ENCODE data around the gene EIF4G1.

Gene EIF4G1

DNA sequence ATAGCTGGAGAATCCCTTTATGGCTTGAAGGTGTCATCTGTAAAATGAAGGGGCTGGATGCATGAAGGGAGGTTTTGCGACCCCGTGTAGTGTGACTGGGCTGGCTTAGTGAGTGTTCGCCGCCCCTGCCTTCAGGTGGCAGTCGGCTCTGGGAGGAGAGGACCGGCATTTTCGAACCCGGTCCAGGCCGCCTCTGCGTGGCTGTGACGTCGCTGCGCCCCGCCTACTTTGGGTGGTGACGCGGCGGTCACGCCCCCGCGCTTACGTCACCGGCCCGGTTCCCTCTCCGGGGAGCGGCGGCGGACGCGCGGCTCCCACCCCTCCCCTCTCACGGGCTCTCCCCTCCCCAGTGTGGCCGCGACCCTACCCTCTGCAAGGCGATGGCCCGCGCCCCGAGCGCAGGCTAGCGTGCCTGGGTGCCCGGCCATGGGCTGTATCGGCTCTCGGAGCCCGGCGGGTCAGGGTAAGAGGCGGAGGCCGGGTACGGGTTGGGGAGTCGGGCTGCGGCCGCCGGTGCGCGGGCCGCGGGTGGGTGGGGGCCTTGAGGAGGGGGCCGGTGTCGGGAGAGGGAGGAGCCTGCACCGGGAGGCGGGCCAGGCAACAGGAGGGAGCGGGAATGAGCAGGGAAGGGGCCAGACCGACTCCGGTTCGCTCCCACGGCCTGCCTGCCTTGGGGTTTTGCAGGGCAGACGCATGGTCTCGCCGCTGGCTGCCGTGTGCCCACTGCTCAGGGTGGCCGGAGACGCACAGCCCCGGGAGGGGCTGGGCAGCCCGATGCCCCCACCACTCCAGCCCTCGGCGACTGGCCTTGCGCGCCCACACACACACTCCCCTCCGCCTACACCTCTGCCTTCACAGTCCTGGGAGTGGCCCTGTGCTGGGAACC, 21.5 kb downstream of the EIF4G1 start:
- H3K27me3 ChIP-seq, result no peaks in the 10 kb centered on the region
- H3K27ac ChIP-seq, result peak overlapping the region; percentile 97 to 98
- no peaks in the 10 kb centered on the region for H3K9me3 ChIP-seq
- peaks cover 0 to 39% (median 27%) of the 10 kb centered on the region in 4 donors for H3K4me1 ChIP-seq
- DNase-seq, result peak; percentile 79 to 92
- TF ChIP-seq, protein P1, sequence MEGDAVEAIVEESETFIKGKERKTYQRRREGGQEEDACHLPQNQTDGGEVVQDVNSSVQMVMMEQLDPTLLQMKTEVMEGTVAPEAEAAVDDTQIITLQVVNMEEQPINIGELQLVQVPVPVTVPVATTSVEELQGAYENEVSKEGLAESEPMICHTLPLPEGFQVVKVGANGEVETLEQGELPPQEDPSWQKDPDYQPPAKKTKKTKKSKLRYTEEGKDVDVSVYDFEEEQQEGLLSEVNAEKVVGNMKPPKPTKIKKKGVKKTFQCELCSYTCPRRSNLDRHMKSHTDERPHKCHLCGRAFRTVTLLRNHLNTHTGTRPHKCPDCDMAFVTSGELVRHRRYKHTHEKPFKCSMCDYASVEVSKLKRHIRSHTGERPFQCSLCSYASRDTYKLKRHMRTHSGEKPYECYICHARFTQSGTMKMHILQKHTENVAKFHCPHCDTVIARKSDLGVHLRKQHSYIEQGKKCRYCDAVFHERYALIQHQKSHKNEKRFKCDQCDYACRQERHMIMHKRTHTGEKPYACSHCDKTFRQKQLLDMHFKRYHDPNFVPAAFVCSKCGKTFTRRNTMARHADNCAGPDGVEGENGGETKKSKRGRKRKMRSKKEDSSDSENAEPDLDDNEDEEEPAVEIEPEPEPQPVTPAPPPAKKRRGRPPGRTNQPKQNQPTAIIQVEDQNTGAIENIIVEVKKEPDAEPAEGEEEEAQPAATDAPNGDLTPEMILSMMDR (IDR thresholded peaks at IDR 0.05), result no peak
- H3K4me3 ChIP-seq, result peak overlapping the region; percentile 90 to 94
- H3K36me3 ChIP-seq, result peaks cover 32 to 44% (median 44%) of the 10 kb centered on the region in 3 donors
- intact Hi-C loops (cut with DNase I; ENCODE audit: low total_unique reads), result loop anchor here (1.0 to 2.0 kb wide), 2 partner anchors 21 to 27 kb away; no protein-coding TSS in a partner anchor

DNA sequence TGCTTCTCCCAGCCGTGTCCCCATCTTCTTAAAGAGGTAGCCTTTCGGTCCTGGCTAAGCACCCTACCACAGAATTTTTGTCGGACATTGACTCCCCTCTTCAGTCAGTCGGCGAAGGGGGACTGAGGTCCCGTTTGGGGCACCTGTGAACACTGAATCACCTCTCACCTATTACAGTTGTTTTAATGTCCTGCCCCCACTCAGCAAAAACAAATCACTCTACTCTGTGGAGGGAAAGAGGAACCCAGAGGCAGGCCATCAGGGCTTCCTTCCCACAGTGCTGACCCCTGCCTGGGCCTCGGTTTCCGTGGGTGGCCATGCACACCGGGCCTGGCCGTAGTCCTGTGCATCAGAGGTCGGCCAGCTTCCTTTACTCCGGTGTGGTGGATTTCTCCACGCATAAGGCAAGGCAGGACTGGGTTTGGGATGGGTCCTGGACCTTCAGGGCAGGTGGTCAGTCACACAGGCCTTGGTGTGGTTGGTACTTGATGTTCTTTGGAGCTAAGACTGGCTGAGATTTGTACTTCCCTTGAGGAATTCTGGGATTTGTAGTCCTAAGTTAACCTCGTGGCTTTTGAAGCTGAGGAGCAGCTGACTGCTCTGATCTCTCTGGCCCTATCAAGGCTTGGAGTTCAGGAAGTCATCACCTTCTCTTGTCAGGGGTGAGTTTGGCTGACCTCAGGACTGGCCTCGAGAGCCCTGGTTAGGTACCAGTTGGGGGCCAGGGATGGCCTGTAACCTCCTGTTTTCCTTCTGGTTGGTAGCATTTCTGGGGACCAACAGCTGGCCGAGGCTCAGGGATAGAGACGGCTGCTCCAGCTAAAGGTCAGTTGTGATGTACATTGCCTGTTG, 22.4 kb downstream of the EIF4G1 start:
- Histone ChIP-seq H3K4me3 (peak overlapping the region; percentile 90 to 94), H3K9me3 (no peaks in the 10 kb centered on the region), H3K36me3 (peaks cover 29 to 42% (median 40%) of the 10 kb centered on the region in 3 donors), H3K27ac (peak overlapping the region; percentile 97 to 98), H3K4me1 (peaks cover 0 to 39% (median 27%) of the 10 kb centered on the region in 4 donors), H3K27me3 (no peaks in the 10 kb centered on the region)
- TF ChIP-seq, protein P1 (IDR thresholded peaks at IDR 0.05), result no peak
- intact Hi-C loops (cut with DNase I; ENCODE audit: low total_unique reads), result loop anchor here (1.0 to 2.0 kb wide), 2 partner anchors 21 to 26 kb away; no protein-coding TSS in a partner anchor
- DNase-seq, result peak; percentile 35 to 77

DNA sequence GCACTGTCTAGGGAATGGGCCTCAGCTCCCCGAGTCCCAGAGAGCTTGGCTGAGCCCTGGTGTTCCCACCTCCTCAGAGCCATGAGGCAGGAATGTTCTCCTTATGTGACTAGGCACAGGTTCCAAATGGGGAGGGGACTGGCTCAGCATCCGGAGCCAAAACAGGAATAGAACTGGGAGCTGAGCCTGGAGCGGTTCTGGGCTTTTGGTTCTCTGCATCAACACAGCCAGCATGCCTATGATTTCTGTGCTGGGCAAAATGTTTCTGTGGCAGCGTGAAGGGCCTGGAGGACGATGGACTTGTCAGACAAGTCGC, 23.0 kb downstream of the EIF4G1 start, which contains the start of gene FAM131A:
TSS of gene FAM131A (plus strand) at position 202 of the 316 bp plus-strand sequence. CDS start at position 233, 31 bp downstream.
- peaks cover 0 to 39% (median 27%) of the 10 kb centered on the region in 4 donors for H3K4me1 ChIP-seq
- H3K9me3 ChIP-seq, result no peaks in the 10 kb centered on the region
- peak within 1 kb of the TSS; percentile 90 to 94 for H3K4me3 ChIP-seq
- TF ChIP-seq, protein P1 (IDR thresholded peaks at IDR 0.05), result peak in 1 of 2 experiments; percentile 28
- H3K36me3 ChIP-seq, result peaks cover 29 to 42% (median 40%) of the 10 kb centered on the region in 3 donors
- DNase-seq, result peak; percentile 86 to 95
- H3K27ac ChIP-seq, result peak within 1 kb of the TSS; percentile 97 to 98
- no peaks in the 10 kb centered on the region for H3K27me3 ChIP-seq
- intact Hi-C loops (cut with DNase I; ENCODE audit: low total_unique reads), result loop anchor here (2.0 kb wide), 1 partner anchor 25 kb away; no protein-coding TSS in a partner anchor

DNA sequence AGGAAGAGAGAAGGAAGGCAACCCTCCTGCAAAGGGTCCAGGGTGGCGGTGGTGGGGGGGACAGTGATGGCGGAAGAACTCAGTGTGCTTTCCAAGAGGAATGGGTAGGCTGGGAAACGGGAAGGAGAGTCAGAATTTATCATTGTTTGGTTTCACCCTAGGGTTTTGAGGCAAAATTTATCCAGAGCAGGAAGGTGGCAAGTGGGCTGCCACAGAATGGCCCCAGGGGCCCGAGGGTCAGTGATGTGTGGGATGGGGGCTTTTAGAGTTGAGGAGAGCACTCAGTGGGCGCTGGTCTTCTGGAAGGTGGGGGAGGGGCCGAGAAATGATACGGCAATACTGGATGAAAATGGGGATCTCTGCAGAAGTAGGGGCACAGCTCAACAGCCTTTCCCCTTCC, 23.6 kb downstream of the EIF4G1 start:
- H3K4me1 ChIP-seq, result peaks cover 0 to 39% (median 27%) of the 10 kb centered on the region in 4 donors
- TF ChIP-seq, protein P1 (IDR thresholded peaks at IDR 0.05), result no peak
- peaks cover 29 to 42% (median 40%) of the 10 kb centered on the region in 3 donors for H3K36me3 ChIP-seq

DNA sequence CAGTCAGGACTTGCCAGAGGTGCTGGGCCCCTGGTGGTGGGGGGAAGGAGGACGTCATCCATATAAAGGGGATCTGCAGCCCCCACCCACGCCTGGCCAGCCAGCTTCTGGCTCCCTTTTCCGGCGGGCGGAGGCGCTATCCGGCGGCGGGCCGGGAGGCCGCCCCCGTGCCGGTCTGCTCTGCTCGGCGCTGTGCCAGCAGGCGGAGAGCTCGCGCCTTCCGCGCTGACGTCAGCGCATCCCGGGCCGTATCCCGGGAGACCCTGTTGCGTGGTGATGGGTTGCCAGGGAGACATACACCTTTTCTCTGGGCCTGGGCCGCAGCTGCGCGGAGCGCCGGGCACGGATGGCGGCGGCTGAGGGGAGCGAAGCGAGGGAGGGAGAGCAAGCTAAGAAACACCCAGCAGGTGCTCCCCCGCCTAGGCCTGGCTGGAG, 24.1 kb downstream of the EIF4G1 start:
- TF ChIP-seq, protein P1 (IDR thresholded peaks at IDR 0.05), result no peak
- H3K27ac ChIP-seq, result peak overlapping the region; percentile 97 to 98
- peaks cover 31 to 42% (median 40%) of the 10 kb centered on the region in 3 donors for H3K36me3 ChIP-seq
- intact Hi-C loops (cut with DNase I; ENCODE audit: low total_unique reads), result loop anchor here (2.0 kb wide), 1 partner anchor 40 kb away; the partner anchor contains the start of gene PSMD2
- H3K9me3 ChIP-seq, result no peaks in the 10 kb centered on the region
- DNase-seq, result peak; percentile 83 to 96
- H3K4me3 ChIP-seq, result peak overlapping the region; percentile 90 to 94
- H3K27me3 ChIP-seq, result no peaks in the 10 kb centered on the region
- H3K4me1 ChIP-seq, result peaks cover 0 to 39% (median 27%) of the 10 kb centered on the region in 4 donors

More for the DNA sequence above, 23.6 kb downstream of the EIF4G1 start:
- H3K27ac ChIP-seq, result peak overlapping the region; percentile 97 to 98
- intact Hi-C loops (cut with DNase I; ENCODE audit: low total_unique reads), result loop anchor here (2.0 kb wide), 2 partner anchors 25 to 39 kb away; partner anchors contain the start of gene PSMD2
- DNase-seq, result no peak
- H3K4me3 ChIP-seq, result peak overlapping the region; percentile 90 to 94
- H3K9me3 ChIP-seq, result no peaks in the 10 kb centered on the region
- H3K27me3 ChIP-seq, result no peaks in the 10 kb centered on the region

Measured in tibial artery (tissue), 4 donors.